Smooth muscle cell of the brain vasculature (primary cell): ENCODE data around the gene STX3.
"Not testable (repeated sequence)": the region's sequence is repeated elsewhere in the genome, so short reads cannot be mapped to it uniquely, and the experiment has no call there.

Experiments used
- DNase-seq: peaks from one replicate; pipeline ENCODE4 v3.0.0-alpha.2; 2012; ENCODE audit warnings: low read depth, low spot score

The STX3 gene

GRCh38 chr11:59758401-59759037 lies 3.3 kb downstream of the STX3 start:
- DNase-seq, result no peak

- DNase-seq, result no peak
These were observed 4.7 kb downstream of the STX3 start for GRCh38 chr11:59759900-59760299.

- no peak for DNase-seq
These were observed 5.6 kb downstream of the STX3 start for GRCh38 chr11:59760771-59761170.

- DNase-seq, result no peak
These were observed 6.8 kb downstream of the STX3 start for GRCh38 chr11:59761993-59762392.

GRCh38 chr11:59765068-59765735 lies 10.0 kb downstream of the STX3 start:
- DNase-seq, result no peak

- no peak for DNase-seq
These were observed 11.5 kb downstream of the STX3 start for GRCh38 chr11:59766542-59767224.

GRCh38 chr11:59767225-59767611 lies 12.0 kb downstream of the STX3 start:
- DNase-seq, result no peak

- no peak for DNase-seq
These were observed 13.9 kb downstream of the STX3 start for GRCh38 chr11:59769111-59769510.

GRCh38 chr11:59769828-59770227 lies 14.7 kb downstream of the STX3 start:
- no peak for DNase-seq

- no peak for DNase-seq
These were observed 15.1 kb downstream of the STX3 start for GRCh38 chr11:59770319-59770718.

- no peak for DNase-seq
These were observed 15.7 kb downstream of the STX3 start for GRCh38 chr11:59770869-59771268.

GRCh38 chr11:59771605-59772004 lies 16.4 kb downstream of the STX3 start:
- no peak for DNase-seq

GRCh38 chr11:59773083-59773440 lies 17.9 kb downstream of the STX3 start:
- no peak for DNase-seq

GRCh38 chr11:59776210-59777066 lies 21.3 kb downstream of the STX3 start:
- DNase-seq, result no peak

- no peak for DNase-seq
These were observed 21.9 kb downstream of the STX3 start for GRCh38 chr11:59777104-59777503.

- no peak for DNase-seq
These were observed 22.9 kb downstream of the STX3 start for GRCh38 chr11:59778122-59778521.

GRCh38 chr11:59779487-59779886 lies 24.3 kb downstream of the STX3 start:
- no peak for DNase-seq

GRCh38 chr11:59782080-59782479 lies 26.9 kb downstream of the STX3 start:
- no peak for DNase-seq

GRCh38 chr11:59783632-59784090 lies 28.5 kb downstream of the STX3 start:
- no peak for DNase-seq

GRCh38 chr11:59784441-59784840 lies 29.3 kb downstream of the STX3 start:
- not testable (repeated sequence) for DNase-seq

GRCh38 chr11:59785818-59786217 lies 30.6 kb downstream of the STX3 start:
- no peak for DNase-seq

GRCh38 chr11:59787255-59787588 lies 32.0 kb downstream of the STX3 start:
- no peak for DNase-seq
